OCI-LY7 (cell line): ENCODE data around the gene GPC3. TPM values are rescaled to one million over a fixed set of nuclear protein-coding genes. Genes with fewer than 3 reads are reported as not detected.

Experiments used
- BruUV-seq: library from RNA; stranded (reverse); fragments of 400-500 nt; replicated peaks from 2 replicates; lab custom pipeline; 2021; lab: Mats Ljungman, UMichigan
- CTCF ChIA-PET: fragments of 300-600 bp; sonication (Branson Sonifier 250); formaldehyde crosslinking; loops from one replicate; lab custom pipeline; 2022; ENCODE audit warnings: antibody characterized with exemption; ENCODE audit not compliant: unreplicated experiment; lab: Charles Lee
- POLR2A ChIA-PET: fragments of 300-600 bp; sonication (Branson Sonifier 250); formaldehyde crosslinking; loops from one replicate; lab custom pipeline; 2022; ENCODE audit warnings: antibody characterized with exemption; lab: Charles Lee
- DNase-seq: peaks from one replicate; pipeline ENCODE4 v3.0.0-alpha.2; 2015; ENCODE audit warnings: low spot score
- H2AFZ ChIP-seq: fragments of 200-600 bp; sonication (generic), shearing (Covaris generic); 2 replicates; pipeline ENCODE4 v1.6.1; 2014; ENCODE audit warnings: mild to moderate bottlenecking, antibody characterized with exemption, low read length, moderate library complexity
- H3K27ac ChIP-seq: fragments of 200-600 bp; sonication (generic); 2 replicates; pipeline ENCODE4 v1.5.1; 2014; ENCODE audit warnings: mixed run types, low read depth, mild to moderate bottlenecking, moderate library complexity, low read length, inconsistent platforms; ENCODE audit not compliant: poor library complexity, severe bottlenecking
- H3K36me3 ChIP-seq: fragments of 200-600 bp; sonication (generic); 2 replicates; pipeline ENCODE4 v1.6.1; 2014; ENCODE audit warnings: mild to moderate bottlenecking, antibody characterized with exemption, low read length, moderate library complexity, mixed read lengths; ENCODE audit not compliant: insufficient read depth
- H3K4me1 ChIP-seq: fragments of 200-600 bp; sonication (generic); 2 replicates; pipeline ENCODE4 v1.5.1; 2014; ENCODE audit warnings: mild to moderate bottlenecking, low read length; ENCODE audit not compliant: insufficient read depth, poor library complexity, severe bottlenecking
- H3K4me2 ChIP-seq: fragments of 200-600 bp; sonication (generic); 2 replicates; pipeline ENCODE4 v1.6.1; 2014; ENCODE audit warnings: mild to moderate bottlenecking, low read length
- H3K4me3 ChIP-seq: fragments of 200-600 bp; sonication (generic); 2 replicates; pipeline ENCODE4 v1.5.1; 2014; ENCODE audit warnings: mild to moderate bottlenecking, low read depth, low read length; ENCODE audit not compliant: poor library complexity, severe bottlenecking
- H3K79me2 ChIP-seq: fragments of 200-600 bp; sonication (generic); 2 replicates; pipeline ENCODE4 v1.6.1; 2016; ENCODE audit warnings: low read depth, mild to moderate bottlenecking, low read length, moderate library complexity, mixed read lengths; ENCODE audit not compliant: insufficient read depth
- H3K9me2 ChIP-seq: fragments of 200-600 bp; sonication (generic); 2 replicates; pipeline ENCODE4 v1.6.1; 2016; ENCODE audit warnings: mild to moderate bottlenecking, low read length, mixed read lengths; ENCODE audit not compliant: insufficient read depth
- H3K9me3 ChIP-seq: fragments of 200-600 bp; sonication (generic); 2 replicates; pipeline ENCODE4 v1.6.1; 2014; ENCODE audit warnings: mild to moderate bottlenecking, mixed run types, low read length, mixed read lengths
- H4K20me1 ChIP-seq: fragments of 200-600 bp; sonication (generic); 2 replicates; pipeline ENCODE4 v1.6.1; 2014; ENCODE audit warnings: mild to moderate bottlenecking, antibody characterized with exemption, low read length, moderate library complexity, mixed read lengths; ENCODE audit not compliant: insufficient read depth
- CTCF ChIP-seq: fragments of 200-600 bp; sonication (generic); conservative IDR thresholded peaks from 2 replicates; pipeline ENCODE4 v1.5.1; 2014; ENCODE audit warnings: mild to moderate bottlenecking, antibody characterized with exemption, low read length, moderate library complexity, mixed read lengths
- EZH2phosphoT487 ChIP-seq: fragments of 200-600 bp; sonication (generic); IDR thresholded peaks from 2 replicates; pipeline ENCODE4 v1.6.1; 2018; ENCODE audit warnings: low read depth, borderline replicate concordance, mild to moderate bottlenecking, mixed run types, antibody characterized with exemption, low read length, moderate library complexity, mixed read lengths
- intact Hi-C: fragments of 100-400 bp; cut with micrococcal nuclease; formaldehyde crosslinking; loops from one replicate; pipeline ENCODE4 v1.10.0; 2022; ENCODE audit not compliant: unreplicated experiment
- total RNA-seq, 2 experiments: library from RNA; depleted of rRNA in 1 of 2; stranded (reverse); fragments of >200 nt in 1 of 2; shearing (Covaris generic) in 1 of 2; gene quantifications; 2 replicates each; pipeline ENCODE4 v1.2.3, GENCODE V29; 2014 to 2022

The GPC3 gene
- total RNA-seq, 2 experiments from 2014 or later = not detected

- Histone ChIP-seq H3K4me2 (no peak overlapping the region), H3K36me3 (no peaks in the 10 kb centered on the region), H2AFZ (no peak overlapping the region), H3K4me1 (no peaks in the 10 kb centered on the region), H3K79me2 (no peaks in the 10 kb centered on the region), H3K9me3 (no peaks in the 10 kb centered on the region), H4K20me1 (no peaks in the 10 kb centered on the region), H3K4me3 (no peak overlapping the region), H3K9me2 (no peaks in the 10 kb centered on the region), H3K27ac (no peak overlapping the region)
- BruUV-seq = no TSS peak
- intact Hi-C loops = no loop called here
- ChIA-PET CTCF (no interaction called here), POLR2A (no interaction called here)
- DNase-seq = no peak
- TF ChIP-seq CTCF (no peak), EZH2phosphoT487 (no peak)
These were observed 181.3 kb downstream of the GPC3 start for GRCh38 chrX:133804072-133804471.

- ChIA-PET POLR2A (no interaction called here), CTCF (no interaction called here)
- TF ChIP-seq EZH2phosphoT487 = no peak
- TF ChIP-seq CTCF = no peak
- Histone ChIP-seq H4K20me1 (no peaks in the 10 kb centered on the region), H3K4me3 (no peak overlapping the region), H3K9me2 (no peaks in the 10 kb centered on the region), H3K4me1 (no peaks in the 10 kb centered on the region), H3K36me3 (no peaks in the 10 kb centered on the region), H3K4me2 (no peak overlapping the region), H3K9me3 (no peaks in the 10 kb centered on the region), H3K27ac (no peak overlapping the region), H3K79me2 (no peaks in the 10 kb centered on the region), H2AFZ (no peak overlapping the region)
- no peak for DNase-seq
- intact Hi-C loops = no loop called here
- BruUV-seq = no TSS peak
These were observed 189.1 kb downstream of the GPC3 start for GRCh38 chrX:133796282-133796681.

GRCh38 chrX:133794126-133794525 lies 191.3 kb downstream of the GPC3 start:
- Histone ChIP-seq H4K20me1 (no peaks in the 10 kb centered on the region), H3K27ac (no peak overlapping the region), H3K36me3 (no peaks in the 10 kb centered on the region), H3K4me3 (no peak overlapping the region), H3K9me3 (no peaks in the 10 kb centered on the region), H3K4me1 (no peaks in the 10 kb centered on the region), H3K9me2 (no peaks in the 10 kb centered on the region), H3K4me2 (no peak overlapping the region), H2AFZ (no peak overlapping the region), H3K79me2 (no peaks in the 10 kb centered on the region)
- intact Hi-C loops = no loop called here
- TF ChIP-seq EZH2phosphoT487 = no peak
- no peak for TF ChIP-seq CTCF
- BruUV-seq = no TSS peak
- CTCF ChIA-PET = no interaction called here
- POLR2A ChIA-PET = no interaction called here
- no peak for DNase-seq
